Glomerular endothelial cell (primary cell): ENCODE data around the gene LENG1. TPM values are rescaled to one million over a fixed set of nuclear protein-coding genes. Genes with fewer than 3 reads are reported as not detected.

Source experiments
- DNase-seq: peaks from one replicate; pipeline ENCODE4 v3.0.0-alpha.2; 2011; ENCODE audit warnings: low read depth, low spot score; ENCODE audit errors: extremely low read depth
- total RNA-seq: library from RNA; depleted of rRNA; stranded (reverse); fragments of >200 nt; gene quantifications from 2 replicates; pipeline ENCODE4 v1.2.3, GENCODE V29; 2015

The LENG1 gene
- total RNA-seq, 1 donor from 2014 or later, result 7.5 TPM

- DNase-seq, result no peak
These were observed 17.2 kb downstream of the LENG1 start for GRCh38 chr19:54142166-54142780.

GRCh38 chr19:54141356-54141755 lies 18.2 kb downstream of the LENG1 start:
- DNase-seq, result no peak

GRCh38 chr19:54138489-54139256 lies 20.8 kb downstream of the LENG1 start:
- DNase-seq, result no peak

GRCh38 chr19:54137699-54138488 lies 21.6 kb downstream of the LENG1 start, which contains the start of gene CNOT3:
Gene CNOT3 (plus strand): TSS chr19:54137762. CDS start chr19:54142979, 5,217 bp downstream.
- no peak for DNase-seq

- DNase-seq, result peak; percentile 100
These were observed 22.4 kb downstream of the LENG1 start for GRCh38 chr19:54136864-54137698.

GRCh38 chr19:54136086-54136863 lies 23.2 kb downstream of the LENG1 start:
- no peak for DNase-seq

GRCh38 chr19:54133957-54134590 lies 25.4 kb downstream of the LENG1 start:
- no peak for DNase-seq

GRCh38 chr19:54133312-54133956 lies 26.1 kb downstream of the LENG1 start:
- no peak for DNase-seq

- DNase-seq, result no peak
These were observed 29.9 kb downstream of the LENG1 start for GRCh38 chr19:54129617-54129996.

- DNase-seq, result no peak
These were observed 30.5 kb downstream of the LENG1 start for GRCh38 chr19:54128796-54129616.

GRCh38 chr19:54128441-54128725 lies 31.1 kb downstream of the LENG1 start:
- DNase-seq, result no peak

- no peak for DNase-seq
These were observed 31.7 kb downstream of the LENG1 start for GRCh38 chr19:54127688-54128440.

GRCh38 chr19:54125713-54126112 lies 33.8 kb downstream of the LENG1 start:
- DNase-seq, result no peak

GRCh38 chr19:54124393-54124792 lies 35.1 kb downstream of the LENG1 start:
- DNase-seq, result no peak

- no peak for DNase-seq
These were observed 35.8 kb downstream of the LENG1 start for GRCh38 chr19:54123682-54124081.

- no peak for DNase-seq
These were observed 38.3 kb downstream of the LENG1 start for GRCh38 chr19:54121259-54121658.
